Measurements from ENCODE around the gene ANKRD63. TPM values are rescaled to one million over a fixed set of nuclear protein-coding genes. Genes with fewer than 3 reads are reported as not detected.

The ANKRD63 gene
- total RNA-seq, 2 experiments from 2014 or later: 0.26 TPM; not detected in 1

Other genes with a start within 250 kb of the ANKRD63 start
- gene SRP14, start 243.9 kb downstream of the ANKRD63 start, total RNA-seq: 100 to 1,000 TPM; 155 to 170 TPM
- gene BMF, start 174.2 kb downstream of the ANKRD63 start, total RNA-seq: 10 to 100 TPM; 20.6 to 24.6 TPM
- gene BUB1B, start 122.0 kb downstream of the ANKRD63 start, total RNA-seq: 10 to 100 TPM; 59.3 TPM
- gene PAK6, start 44.0 kb downstream of the ANKRD63 start, total RNA-seq: 1 to 10 TPM in 1 of 2 experiments, under 1 TPM in 1; 0.91 to 1.3 TPM
- 100 to 1,000 TPM; 173 to 174 TPM for gene PLCB2, start 24.9 kb upstream of the ANKRD63 start, total RNA-seq
- gene INAFM2, start 40.6 kb upstream of the ANKRD63 start, total RNA-seq: 1 to 10 TPM; 8.8 to 9.4 TPM
- 1 to 10 TPM; 2.3 to 2.6 TPM for gene CCDC9B, start 57.9 kb upstream of the ANKRD63 start, total RNA-seq
- gene PHGR1, start 68.0 kb upstream of the ANKRD63 start, total RNA-seq: not detected
- 1 to 10 TPM; 1.5 to 2.0 TPM for gene DISP2, start 75.2 kb upstream of the ANKRD63 start, total RNA-seq
- gene KNSTRN, start 99.7 kb upstream of the ANKRD63 start, total RNA-seq: 10 to 100 TPM; 47.0 to 49.5 TPM
- 10 to 100 TPM; 92.4 to 95.2 TPM for gene IVD, start 122.7 kb upstream of the ANKRD63 start, total RNA-seq
- gene BAHD1, start 157.9 kb upstream of the ANKRD63 start, total RNA-seq: 10 to 100 TPM; 29.6 to 30.0 TPM
- 10 to 100 TPM in 1 of 2 experiments, 1 to 10 TPM in 1; 9.8 to 10.8 TPM for gene CHST14, start 187.9 kb upstream of the ANKRD63 start, total RNA-seq